Mucosa of rectum (tissue), 2 donors: Measurements from ENCODE around the gene SLC36A2.

Experiments used
- H3K27ac ChIP-seq, 2 donors: one replicate each; pipeline ENCODE4 v1.7.0; 2013; ENCODE audit warnings: inconsistent platforms in 2 of 2, low read depth in 2 of 2, low read length in 2 of 2
- H3K27me3 ChIP-seq, 2 donors: one replicate each; pipeline ENCODE4 v1.7.0; 2013; ENCODE audit warnings: low read length in 2 of 2; ENCODE audit not compliant: control insufficient read depth in 2 of 2, insufficient read depth in 2 of 2
- H3K36me3 ChIP-seq, 2 donors: one replicate each; pipeline ENCODE4 v1.7.0; 2013; ENCODE audit warnings: low read length in 2 of 2; ENCODE audit not compliant: control insufficient read depth in 2 of 2, insufficient read depth in 2 of 2
- H3K4me1 ChIP-seq, 2 donors: one replicate each; pipeline ENCODE4 v1.7.0; 2013; ENCODE audit warnings: low read length in 2 of 2, mild to moderate bottlenecking in 1 of 2; ENCODE audit not compliant: control insufficient read depth in 2 of 2, insufficient read depth in 2 of 2
- H3K4me3 ChIP-seq, 2 donors: one replicate each; pipeline ENCODE4 v1.7.0; 2013; ENCODE audit warnings: low read length in 2 of 2
- H3K9ac ChIP-seq, 2 donors: one replicate each; pipeline ENCODE4 v1.7.0; 2013; ENCODE audit warnings: low read length in 2 of 2, low read depth in 1 of 2, mild to moderate bottlenecking in 1 of 2
- H3K9me3 ChIP-seq, 2 donors: one replicate each; pipeline ENCODE4 v1.7.0; 2013; ENCODE audit warnings: low read length in 2 of 2; ENCODE audit not compliant: control insufficient read depth in 2 of 2
- donor health status: healthy.
- donor health status: Normal muscosa, but diverticular disease.

Gene SLC36A2

GRCh38 chr5:151271336-151271735 lies 76.0 kb downstream of the SLC36A2 start:
- H3K27ac ChIP-seq = no peak overlapping the region
- H3K9me3 ChIP-seq = no peaks in the 10 kb centered on the region
- H3K36me3 ChIP-seq = peaks cover 20% of the 10 kb centered on the region in 2 donors
- no peak overlapping the region for H3K4me3 ChIP-seq
- no peaks in the 10 kb centered on the region for H3K27me3 ChIP-seq
- no peaks in the 10 kb centered on the region for H3K4me1 ChIP-seq
- H3K9ac ChIP-seq = no peak overlapping the region

GRCh38 chr5:151270599-151270998 lies 76.8 kb downstream of the SLC36A2 start:
- H3K36me3 ChIP-seq = peaks cover 20% of the 10 kb centered on the region in 2 donors
- no peak overlapping the region for H3K9ac ChIP-seq
- H3K27ac ChIP-seq = no peak overlapping the region
- H3K27me3 ChIP-seq = no peaks in the 10 kb centered on the region
- no peaks in the 10 kb centered on the region for H3K9me3 ChIP-seq
- no peaks in the 10 kb centered on the region for H3K4me1 ChIP-seq
- H3K4me3 ChIP-seq = no peak overlapping the region

GRCh38 chr5:151267491-151268260 lies 79.7 kb downstream of the SLC36A2 start:
- Histone ChIP-seq H3K4me3 (no peak overlapping the region), H3K27me3 (no peaks in the 10 kb centered on the region), H3K9ac (no peak overlapping the region), H3K4me1 (peaks cover 0 to 5% of the 10 kb centered on the region in 2 donors), H3K9me3 (no peaks in the 10 kb centered on the region), H3K36me3 (peaks cover 20 to 22% of the 10 kb centered on the region in 2 donors), H3K27ac (no peak overlapping the region)
